ENCODE results near the gene ASPSCR1. TPM values are rescaled to one million over a fixed set of nuclear protein-coding genes. Genes with fewer than 3 reads are reported as not detected.

Gene ASPSCR1
- total RNA-seq, 1 experiment from 2014 or later, result 51.0 TPM

- Histone ChIP-seq H3K9me3 (ENCODE audit: control insufficient read depth in 1 of 2, insufficient read depth in 1 of 2, low read depth in 1 of 2, low read length in 2 of 2) (no peaks in the 10 kb centered on the region), H3K4me1 (ENCODE audit: control insufficient read depth in 1 of 2, insufficient read depth in 2 of 2, low read length in 2 of 2) (peaks cover 0 to 10% of the 10 kb centered on the region in 2 experiments; a peak in 1 of 4 replicates), H3K27ac (ENCODE audit: low read depth, low read length) (no peak overlapping the region), H3K9ac (ENCODE audit: low read length) (no peak overlapping the region), H2AFZ (ENCODE audit: low read depth, low read length, poor library complexity, severe bottlenecking) (no peak overlapping the region), H3K4me2 (ENCODE audit: low read length) (no peak overlapping the region), H4K20me1 (ENCODE audit: insufficient read depth) (no peaks in the 10 kb centered on the region), H3K36me3 (ENCODE audit: control insufficient read depth in 1 of 2, insufficient read depth in 2 of 2, low read length in 2 of 2) (no peaks in the 10 kb centered on the region), H3K27me3 (ENCODE audit: insufficient read depth, low read length) (no peaks in the 10 kb centered on the region), H3K79me2 (ENCODE audit: insufficient read depth, low read length) (no peaks in the 10 kb centered on the region), H3K9me2 (ENCODE audit: insufficient read depth) (no peaks in the 10 kb centered on the region), H3K4me3 (replicated peaks in 1 of 2; ENCODE audit: low read depth in 1 of 2, low read length in 2 of 2) (no peak overlapping the region)
- DNase-seq (ENCODE audit: low read depth, low spot score), result no peak
- ChIA-PET RAD21 (ENCODE audit: low non-redundant PET in 1 of 2, low total read pairs in 2 of 2, uncharacterized antibody in 2 of 2, unreplicated experiment in 2 of 2) (no interaction called here), POLR2A (no interaction called here), CTCF (interaction anchor here (1.6 kb wide), 1 partner anchor 16 kb away, joined by 9 read pairs; the partner anchor contains the start of gene NOTUM)
- intact Hi-C loops (cut with micrococcal nuclease), result no loop called here
- no peak for ATAC-seq
- BruUV-seq (replicated peaks), result no TSS peak
- TF ChIP-seq ZNF274 (IDR thresholded peaks at IDR 0.05; ENCODE audit: low read depth, low read length) (no peak), RAD21 (IDR thresholded peaks at IDR 0.05; ENCODE audit: low read depth) (no peak), JUND (IDR thresholded peaks at IDR 0.05) (no peak)
These were observed 32.6 kb upstream of the ASPSCR1 start for GRCh38 chr17:81944858-81945257.

- Histone ChIP-seq H3K4me3 (replicated peaks in 1 of 2; ENCODE audit: low read depth in 1 of 2, low read length in 2 of 2) (no peak within 1 kb of the TSS), H3K27ac (ENCODE audit: low read depth, low read length) (no peak within 1 kb of the TSS), H3K4me2 (ENCODE audit: low read length) (no peak within 1 kb of the TSS), H3K36me3 (ENCODE audit: control insufficient read depth in 1 of 2, insufficient read depth in 2 of 2, low read length in 2 of 2) (no peaks in the 10 kb centered on the region), H3K79me2 (ENCODE audit: insufficient read depth, low read length) (no peaks in the 10 kb centered on the region), H3K9me2 (ENCODE audit: insufficient read depth) (no peaks in the 10 kb centered on the region), H3K4me1 (ENCODE audit: control insufficient read depth in 1 of 2, insufficient read depth in 2 of 2, low read length in 2 of 2) (peaks cover 0 to 10% of the 10 kb centered on the region in 2 experiments; a peak in 1 of 4 replicates), H3K27me3 (ENCODE audit: insufficient read depth, low read length) (no peaks in the 10 kb centered on the region), H3K9me3 (ENCODE audit: control insufficient read depth in 1 of 2, insufficient read depth in 1 of 2, low read depth in 1 of 2, low read length in 2 of 2) (no peaks in the 10 kb centered on the region), H2AFZ (ENCODE audit: low read depth, low read length, poor library complexity, severe bottlenecking) (no peak within 1 kb of the TSS), H4K20me1 (ENCODE audit: insufficient read depth) (no peaks in the 10 kb centered on the region), H3K9ac (ENCODE audit: low read length) (no peak within 1 kb of the TSS)
- ATAC-seq (no peak), DNase-seq (ENCODE audit: low read depth, low spot score) (no peak)
- POLR2A ChIA-PET, result no interaction called here
- RAD21 ChIA-PET (ENCODE audit: low non-redundant PET in 1 of 2, low total read pairs in 2 of 2, uncharacterized antibody in 2 of 2, unreplicated experiment in 2 of 2), result no interaction called here
- intact Hi-C loops (cut with micrococcal nuclease), result no loop called here
- CTCF ChIA-PET, result interaction anchor here (0.7 to 1.0 kb wide), 2 partner anchors 12 kb away, joined by 3 to 4 read pairs; no protein-coding TSS in a partner anchor
- BruUV-seq (replicated peaks), result no TSS peak
- no peak for TF ChIP-seq CTCF (IDR thresholded peaks at IDR 0.05 in 2 of 3, conservative IDR thresholded peaks at IDR 0.05 in 1 of 3; ENCODE audit: borderline replicate concordance in 1 of 3, insufficient read depth in 1 of 3, low read depth in 2 of 3, low read length in 2 of 3)
- TF ChIP-seq ATF3 (IDR thresholded peaks at IDR 0.05), result no peak
- TF ChIP-seq ZFX (IDR thresholded peaks at IDR 0.05), result no peak
- no peak for TF ChIP-seq MAX (IDR thresholded peaks at IDR 0.05)
- TF ChIP-seq SP1 (IDR thresholded peaks at IDR 0.05; ENCODE audit: low read depth), result no peak
- TF ChIP-seq SIN3A (IDR thresholded peaks at IDR 0.05; ENCODE audit: low read depth), result no peak
- no peak for TF ChIP-seq CEBPB (IDR thresholded peaks at IDR 0.05; ENCODE audit: low read depth)
- no peak for TF ChIP-seq SRF (IDR thresholded peaks at IDR 0.05; ENCODE audit: low read depth)
- no peak for TF ChIP-seq ZNF274 (IDR thresholded peaks at IDR 0.05; ENCODE audit: low read depth, low read length)
- no peak for TF ChIP-seq RAD21 (IDR thresholded peaks at IDR 0.05; ENCODE audit: low read depth)
- no peak for TF ChIP-seq REST (IDR thresholded peaks at IDR 0.05; ENCODE audit: low read depth)
- no peak for TF ChIP-seq EZH2 (IDR thresholded peaks at IDR 0.05)
- TF ChIP-seq YY1 (IDR thresholded peaks at IDR 0.05; ENCODE audit: extremely low read depth, insufficient replicate concordance, low read depth, low read length), result no peak
- no peak for TF ChIP-seq POLR2AphosphoS5 (IDR thresholded peaks at IDR 0.05; ENCODE audit: low read depth, low read length)
- TF ChIP-seq POLR2A (IDR thresholded peaks at IDR 0.05; ENCODE audit: borderline replicate concordance, extremely low read depth, insufficient read depth, insufficient read length), result no peak
- TF ChIP-seq CBX3 (IDR thresholded peaks at IDR 0.05; ENCODE audit: low read depth), result no peak
These were observed 30.2 kb upstream of the ASPSCR1 start, which contains the start of gene MYADML2 for GRCh38 chr17:81947189-81947588. TSS of gene MYADML2 (minus strand) at chr17:81947233. CDS start at chr17:81941741, 5,492 bp downstream.

All from HCT116 (cell line).